ENCODE measurements around the gene ZFP1.
A peak's percentile ranks its signal among the peaks of the same experiment; 100 is the strongest.

The ZFP1 gene

GRCh38 chr16:75109732-75110243, 38.5 kb upstream of the ZFP1 start:
- no peak for DNase-seq (ENCODE audit: low read depth in 2 of 2)
- no peak for TF ChIP-seq CTCF (IDR thresholded peaks at IDR 0.05; ENCODE audit: low read depth, low read length)
- no peak overlapping the region for H3K4me3 ChIP-seq (replicated peaks in 1 of 2; ENCODE audit: low read depth in 2 of 2, low read length in 2 of 2)

- TF ChIP-seq CTCF (IDR thresholded peaks at IDR 0.05; ENCODE audit: low read depth, low read length): peak; percentile 93
- H3K4me3 ChIP-seq (replicated peaks in 1 of 2; ENCODE audit: low read depth in 2 of 2, low read length in 2 of 2): peak overlapping the region; percentile 17 to 24
- peak; percentile 94 for DNase-seq (ENCODE audit: low read depth in 2 of 2)
These were observed 37.4 kb upstream of the ZFP1 start for GRCh38 chr16:75110637-75111513.

- no peak overlapping the region for H3K4me3 ChIP-seq (replicated peaks in 1 of 2; ENCODE audit: low read depth in 2 of 2, low read length in 2 of 2)
- DNase-seq (ENCODE audit: low read depth in 2 of 2): no peak
- no peak for TF ChIP-seq CTCF (IDR thresholded peaks at IDR 0.05; ENCODE audit: low read depth, low read length)
These were observed 36.8 kb upstream of the ZFP1 start for GRCh38 chr16:75111514-75111940.

- TF ChIP-seq CTCF (IDR thresholded peaks at IDR 0.05; ENCODE audit: low read depth, low read length): no peak
- no peak for DNase-seq (ENCODE audit: low read depth in 2 of 2)
These were observed 36.2 kb upstream of the ZFP1 start for GRCh38 chr16:75111961-75112733.

GRCh38 chr16:75112734-75113491, 35.4 kb upstream of the ZFP1 start:
- DNase-seq (ENCODE audit: low read depth in 2 of 2): no peak
- H3K4me3 ChIP-seq (replicated peaks in 1 of 2; ENCODE audit: low read depth in 2 of 2, low read length in 2 of 2): no peak overlapping the region
- no peak for TF ChIP-seq CTCF (IDR thresholded peaks at IDR 0.05; ENCODE audit: low read depth, low read length)

More at GRCh38 chr16:75111961-75112733, 36.2 kb upstream of the ZFP1 start:
- no peak overlapping the region for H3K4me3 ChIP-seq (replicated peaks in 1 of 2; ENCODE audit: low read depth in 2 of 2, low read length in 2 of 2)

GRCh38 chr16:75113541-75114121, 34.7 kb upstream of the ZFP1 start:
- TF ChIP-seq CTCF (IDR thresholded peaks at IDR 0.05; ENCODE audit: low read depth, low read length): no peak
- no peak for DNase-seq (ENCODE audit: low read depth in 2 of 2)
- H3K4me3 ChIP-seq (replicated peaks in 1 of 2; ENCODE audit: low read depth in 2 of 2, low read length in 2 of 2): no peak overlapping the region

Measured in cardiac fibroblast (primary cell).